SH-SY5Y (cell line): ENCODE data around the gene SLC8A2.

Experiments
- GATA2 ChIP-seq: IDR thresholded peaks from 2 replicates; pipeline ENCODE4 v1.6.1; 2011; ENCODE audit warnings: mild to moderate bottlenecking, low read depth, low read length
- GATA3 ChIP-seq: IDR thresholded peaks from 2 replicates; pipeline ENCODE4 v1.6.1; 2011; ENCODE audit warnings: low read depth, mild to moderate bottlenecking, low read length, moderate library complexity

DNA sequence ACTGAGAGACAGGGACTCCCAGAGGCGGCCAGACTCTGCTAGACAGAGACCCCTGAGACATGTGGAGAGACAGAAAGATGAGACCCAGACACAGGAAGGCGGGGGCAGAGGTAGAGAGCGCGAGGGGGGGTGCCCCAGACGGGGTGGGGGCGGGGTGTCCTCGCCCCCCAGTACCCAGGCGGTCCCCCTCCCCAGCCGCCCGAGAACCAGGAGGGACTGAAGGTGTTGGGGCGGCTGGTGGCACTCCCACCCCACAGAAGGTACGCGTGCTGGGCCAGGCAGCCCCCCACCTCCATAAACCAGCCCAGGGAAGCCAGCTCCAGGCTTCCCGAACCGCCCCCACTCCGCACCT is 336 bp downstream of the SLC8A2 start:
- no peak for TF ChIP-seq GATA2
- no peak for TF ChIP-seq GATA3
